Astrocyte (in vitro differentiated cells and primary cell): Measurements from ENCODE around the gene DNASE1L3. TPM values are rescaled to one million over a fixed set of nuclear protein-coding genes. Genes with fewer than 3 reads are reported as not detected.

Source experiments
- DNase-seq: peaks from one replicate; pipeline ENCODE4 v3.0.0-alpha.2; 2010; ENCODE audit warnings: low read depth
- FAIRE-seq: peaks from 2 replicates; lab custom pipeline; 2011; peaks lifted over from hg19 to GRCh38; lab: Jason Lieb, UNC
- H2AFZ ChIP-seq: 2 replicates; pipeline ENCODE4 v1.6.0; 2012; ENCODE audit warnings: low read depth, low read length, inconsistent platforms
- H3K27ac ChIP-seq: 2 replicates; pipeline ENCODE4 v1.5.1; 2011; ENCODE audit warnings: low read depth, low read length, inconsistent platforms
- H3K27me3 ChIP-seq: 2 replicates; pipeline ENCODE4 v1.6.0; 2011; ENCODE audit warnings: low read length, inconsistent platforms; ENCODE audit not compliant: insufficient read depth
- H3K36me3 ChIP-seq: 2 replicates; pipeline ENCODE4 v1.5.1; 2011; ENCODE audit warnings: low read length, inconsistent platforms; ENCODE audit not compliant: insufficient read depth
- H3K4me1 ChIP-seq: 2 replicates; pipeline ENCODE4 v1.5.1; 2011; ENCODE audit warnings: low read length, inconsistent platforms; ENCODE audit not compliant: insufficient read depth
- H3K4me2 ChIP-seq: 2 replicates; pipeline ENCODE4 v1.6.0; 2012; ENCODE audit warnings: low read length, inconsistent platforms
- H3K4me3 ChIP-seq: 2 replicates; pipeline ENCODE4 v1.5.1; 2011; ENCODE audit warnings: low read depth, mild to moderate bottlenecking, low read length, inconsistent platforms; ENCODE audit not compliant: insufficient read depth
- H3K79me2 ChIP-seq: 2 replicates; pipeline ENCODE4 v1.6.0; 2012; ENCODE audit warnings: mild to moderate bottlenecking, low read length, inconsistent platforms; ENCODE audit not compliant: insufficient read depth
- H3K9ac ChIP-seq: 2 replicates; pipeline ENCODE4 v1.6.0; 2012; ENCODE audit warnings: mild to moderate bottlenecking, low read length, inconsistent platforms
- H3K9me3 ChIP-seq: 2 replicates; pipeline ENCODE4 v1.5.1; 2012; ENCODE audit warnings: low read depth, mild to moderate bottlenecking, low read length, inconsistent platforms; ENCODE audit not compliant: insufficient read depth
- H4K20me1 ChIP-seq: 2 replicates; pipeline ENCODE4 v1.6.0; 2012; ENCODE audit warnings: low read length, inconsistent platforms; ENCODE audit not compliant: insufficient read depth
- H3K27ac Mint-ChIP-seq: one replicate; pipeline ENCODE4 v1.8.0; 2021; ENCODE audit warnings: mild to moderate bottlenecking, mixed read lengths; ENCODE audit not compliant: unreplicated experiment
- H3K27me3 Mint-ChIP-seq: one replicate; pipeline ENCODE4 v1.8.0; 2021; ENCODE audit warnings: low read depth, mixed read lengths; ENCODE audit not compliant: unreplicated experiment
- H3K36me3 Mint-ChIP-seq: one replicate; pipeline ENCODE4 v1.8.0; 2021; ENCODE audit warnings: low read depth, mixed read lengths; ENCODE audit not compliant: unreplicated experiment
- H3K4me1 Mint-ChIP-seq: one replicate; pipeline ENCODE4 v1.8.0; 2021; ENCODE audit warnings: low read depth, mixed read lengths; ENCODE audit not compliant: unreplicated experiment
- H3K4me3 Mint-ChIP-seq: one replicate; pipeline ENCODE4 v1.8.0; 2021; ENCODE audit warnings: mild to moderate bottlenecking, moderate library complexity, mixed read lengths; ENCODE audit not compliant: unreplicated experiment
- H3K9me3 Mint-ChIP-seq: one replicate; pipeline ENCODE4 v1.8.0; 2021; ENCODE audit warnings: mild to moderate bottlenecking, mixed read lengths; ENCODE audit not compliant: unreplicated experiment
- CTCF ChIP-seq: IDR thresholded peaks from 2 replicates; pipeline ENCODE4 v1.5.1; 2011; ENCODE audit warnings: low read depth, mild to moderate bottlenecking, inconsistent platforms, low read length, moderate library complexity; ENCODE audit not compliant: insufficient read depth
- EZH2 ChIP-seq: IDR thresholded peaks from 2 replicates; pipeline ENCODE4 v1.6.1; 2012; ENCODE audit warnings: mild to moderate bottlenecking, low read length, inconsistent platforms; ENCODE audit not compliant: insufficient read depth
- total RNA-seq: library from RNA; stranded (reverse); gene quantifications from 2 replicates; pipeline ENCODE4 v1.2.1, GENCODE V29; 2021

DNASE1L3 gene
- total RNA-seq, 1 donor from 2014 or later, result not detected

DNA sequence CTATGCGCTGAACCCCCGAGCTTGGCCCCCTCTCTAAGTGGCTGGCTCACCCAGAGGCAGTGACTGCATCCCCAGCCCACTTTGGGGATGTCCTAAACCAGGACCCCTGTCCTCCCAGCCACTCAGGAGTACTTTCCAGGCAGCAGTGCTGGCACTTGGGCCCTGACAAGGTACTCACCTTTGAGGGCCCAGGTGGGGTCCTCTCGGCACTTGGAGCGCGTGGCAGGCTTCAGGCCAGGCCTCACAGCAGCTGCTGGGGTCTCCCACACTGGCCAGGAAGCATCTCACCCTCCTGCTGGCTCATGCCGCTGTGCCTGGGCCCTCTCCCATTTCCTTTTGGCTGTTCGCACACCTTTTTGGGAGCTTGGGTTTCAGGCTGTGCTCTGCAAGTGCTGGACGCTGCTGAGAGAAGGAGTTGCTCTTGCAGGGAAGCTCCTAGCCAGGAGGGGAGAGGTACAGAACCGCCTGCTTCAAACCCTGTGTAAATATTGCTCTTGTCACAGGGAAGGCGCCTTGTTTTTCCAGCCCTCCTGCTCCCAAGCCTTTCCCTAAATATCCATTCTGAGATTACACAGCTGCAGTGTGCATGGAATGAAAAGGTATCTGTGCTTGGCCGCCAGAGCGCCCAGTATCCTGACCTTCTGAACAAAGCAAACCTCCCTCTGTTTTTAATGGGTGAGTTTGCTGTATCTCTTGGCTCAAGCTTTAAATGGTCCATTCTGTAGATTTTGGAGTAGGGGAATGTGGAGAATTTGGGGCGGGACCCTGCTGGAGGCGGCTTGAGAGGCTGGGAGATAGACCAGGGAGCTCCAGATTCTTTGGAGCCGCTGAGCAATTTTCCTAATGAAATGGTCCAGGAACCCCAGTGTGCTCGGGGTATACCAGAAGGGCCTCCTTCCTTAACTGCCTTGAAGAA, 45.6 kb downstream of the DNASE1L3 start:
- no peaks in the 10 kb centered on the region for H3K27me3 Mint-ChIP-seq
- TF ChIP-seq CTCF, result no peak
- no peak for FAIRE-seq
- peak overlapping the region; percentile 69 for H3K27ac Mint-ChIP-seq
- Histone ChIP-seq H3K4me3 (no peak overlapping the region), H4K20me1 (peaks cover 46% of the 10 kb centered on the region), H3K27me3 (no peaks in the 10 kb centered on the region), H3K4me1 (peaks cover 44% of the 10 kb centered on the region), H3K9me3 (no peaks in the 10 kb centered on the region), H3K79me2 (no peaks in the 10 kb centered on the region), H3K27ac (peak overlapping the region; percentile 49), H3K36me3 (peaks cover 36% of the 10 kb centered on the region), H3K4me2 (peak overlapping the region; percentile 45), H2AFZ (no peak overlapping the region), H3K9ac (peak overlapping the region; percentile 30)
- DNase-seq, result peak; percentile 78
- H3K36me3 Mint-ChIP-seq, result peaks cover 43% of the 10 kb centered on the region
- H3K4me1 Mint-ChIP-seq, result peaks cover 45% of the 10 kb centered on the region
- H3K4me3 Mint-ChIP-seq, result no peak overlapping the region
- no peaks in the 10 kb centered on the region for H3K9me3 Mint-ChIP-seq

DNA sequence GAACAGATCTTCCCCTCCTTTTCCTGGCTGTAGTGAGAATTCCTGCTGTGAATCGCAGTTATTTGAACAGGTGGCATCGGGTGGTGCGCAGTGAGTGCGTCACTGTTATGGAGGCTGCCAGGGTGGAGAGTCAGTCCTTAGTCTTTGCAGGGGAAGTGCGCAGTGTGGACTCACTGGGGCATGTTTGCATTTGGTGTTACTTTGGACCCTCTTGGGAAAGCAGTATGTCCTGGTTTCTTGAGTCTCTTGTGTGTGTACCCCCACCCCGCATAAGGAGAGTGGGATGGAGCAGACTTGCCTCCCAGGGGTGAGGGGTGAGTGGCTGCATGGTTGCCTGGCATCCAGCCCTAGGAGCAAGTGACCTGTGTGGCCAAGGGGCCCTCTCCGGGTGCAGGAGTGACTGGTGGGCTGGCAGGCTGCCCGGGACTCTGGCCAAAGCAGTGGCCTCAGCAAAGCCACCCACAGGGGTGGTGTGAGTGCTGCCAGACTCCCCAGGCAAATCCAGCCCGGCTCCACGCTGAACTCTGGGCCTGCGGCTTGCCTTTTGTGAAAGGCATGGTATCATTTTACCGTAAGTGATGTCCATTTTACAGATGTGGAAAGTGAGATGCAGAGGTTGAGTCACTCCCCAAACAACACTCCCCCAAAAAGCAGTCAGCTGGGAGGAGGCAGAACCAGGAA, 46.4 kb downstream of the DNASE1L3 start:
- H3K36me3 Mint-ChIP-seq, result peaks cover 40% of the 10 kb centered on the region
- Histone ChIP-seq H3K79me2 (no peaks in the 10 kb centered on the region), H3K9ac (peak overlapping the region; percentile 45), H3K4me3 (no peak overlapping the region), H3K27me3 (no peaks in the 10 kb centered on the region), H3K36me3 (peaks cover 31% of the 10 kb centered on the region), H2AFZ (no peak overlapping the region), H3K4me2 (peak overlapping the region; percentile 45), H3K9me3 (no peaks in the 10 kb centered on the region), H3K27ac (peak overlapping the region; percentile 49), H4K20me1 (peaks cover 46% of the 10 kb centered on the region), H3K4me1 (peaks cover 44% of the 10 kb centered on the region)
- FAIRE-seq, result no peak
- H3K4me1 Mint-ChIP-seq, result peaks cover 45% of the 10 kb centered on the region
- TF ChIP-seq CTCF (no peak), EZH2 (no peak)
- peak overlapping the region; percentile 40 for H3K4me3 Mint-ChIP-seq
- no peaks in the 10 kb centered on the region for H3K27me3 Mint-ChIP-seq
- no peaks in the 10 kb centered on the region for H3K9me3 Mint-ChIP-seq
- H3K27ac Mint-ChIP-seq, result peak overlapping the region; percentile 43
- peak; percentile 75 for DNase-seq
